Measurements from ENCODE around the gene TMEM254.
"Not testable (repeated sequence)": the region's sequence is repeated elsewhere in the genome, so short reads cannot be mapped to it uniquely, and the experiment has no call there.

Gene TMEM254

DNA sequence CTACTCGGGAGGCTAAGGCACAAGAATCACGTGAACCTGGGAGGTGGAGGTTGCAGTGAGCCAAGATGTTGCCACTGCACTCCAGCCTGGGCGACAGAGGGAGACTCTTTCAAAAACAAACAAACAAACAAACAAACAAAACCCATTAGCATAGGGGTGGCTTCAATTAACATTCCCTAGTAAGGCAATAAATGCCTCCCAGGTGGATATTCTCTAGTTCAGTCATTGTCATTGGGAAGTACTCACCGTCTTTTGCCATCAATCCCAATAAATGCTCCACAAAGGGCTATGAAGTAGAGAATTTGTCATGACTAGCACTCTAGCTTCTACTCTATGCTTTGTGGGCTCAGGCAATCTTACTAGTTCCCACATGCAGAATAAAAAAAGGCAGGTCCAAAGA lies 11.7 kb upstream of the TMEM254 start:
- WGBS (ENCODE audit: extremely low coverage, insufficient coverage, insufficient read length): no CpG with 5 or more reads among the region's 4 CpGs
- Histone ChIP-seq H3K79me2 (ENCODE audit: control insufficient read depth, insufficient read depth, low read length, poor library complexity) (no peaks in the 10 kb centered on the region), H3K23ac (ENCODE audit: low read length) (no peak overlapping the region), H3K79me1 (ENCODE audit: low read length) (no peaks in the 10 kb centered on the region), H3K4ac (ENCODE audit: low read depth, low read length) (no peak overlapping the region), H3K27ac (ENCODE audit: low read depth, low read length) (no peak overlapping the region), H2AK5ac (ENCODE audit: low read length) (no peak overlapping the region), H4K91ac (ENCODE audit: low read depth, low read length) (no peak overlapping the region), H2BK120ac (ENCODE audit: insufficient read depth, low read length, poor library complexity) (no peak overlapping the region), H3K4me3 (ENCODE audit: low read depth, low read length) (no peak overlapping the region), H3K9me3 (ENCODE audit: insufficient read depth, low read depth, low read length) (no peaks in the 10 kb centered on the region), H3K14ac (ENCODE audit: low read length) (no peak overlapping the region), H3K9ac (ENCODE audit: low read length) (no peak overlapping the region), H3K36me3 (ENCODE audit: control insufficient read depth in 1 of 2, insufficient read depth in 2 of 2, low read length in 2 of 2) (no peaks in the 10 kb centered on the region), H2BK12ac (ENCODE audit: low read length) (no peak overlapping the region), H3K4me1 (ENCODE audit: control insufficient read depth in 1 of 2, insufficient read depth in 2 of 2, low read length in 2 of 2) (peaks cover 0 to 4% of the 10 kb centered on the region in 2 experiments), H3K18ac (ENCODE audit: low read length) (no peak overlapping the region), H2AFZ (ENCODE audit: insufficient read depth, low read length, poor library complexity) (no peak overlapping the region), H3K4me2 (ENCODE audit: low read length) (no peak overlapping the region), H3K27me3 (ENCODE audit: insufficient read depth, low read length) (no peaks in the 10 kb centered on the region), H4K8ac (ENCODE audit: low read depth, low read length) (no peak overlapping the region), H4K12ac (ENCODE audit: low read depth, low read length) (no peak overlapping the region), H2BK5ac (ENCODE audit: low read depth, low read length, poor library complexity) (no peak overlapping the region)
- no peak for DNase-seq

GRCh38 chr10:80067821-80068220 lies 10.6 kb upstream of the TMEM254 start:
- not testable (repeated sequence) for H3K9ac ChIP-seq (ENCODE audit: low read length); H3K4me2 ChIP-seq (ENCODE audit: low read length); H3K14ac ChIP-seq (ENCODE audit: low read length); H2BK12ac ChIP-seq (ENCODE audit: low read length); H2BK120ac ChIP-seq (ENCODE audit: insufficient read depth, low read length, poor library complexity); DNase-seq; H2BK5ac ChIP-seq (ENCODE audit: low read depth, low read length, poor library complexity); H3K18ac ChIP-seq (ENCODE audit: low read length); H3K4me3 ChIP-seq (ENCODE audit: low read depth, low read length); H3K9me3 ChIP-seq (ENCODE audit: insufficient read depth, low read depth, low read length); H4K8ac ChIP-seq (ENCODE audit: low read depth, low read length); H3K27ac ChIP-seq (ENCODE audit: low read depth, low read length); H3K79me1 ChIP-seq (ENCODE audit: low read length); H2AFZ ChIP-seq (ENCODE audit: insufficient read depth, low read length, poor library complexity); H3K79me2 ChIP-seq (ENCODE audit: control insufficient read depth, insufficient read depth, low read length, poor library complexity); H4K91ac ChIP-seq (ENCODE audit: low read depth, low read length); H3K23ac ChIP-seq (ENCODE audit: low read length); H3K4me1 ChIP-seq (ENCODE audit: control insufficient read depth in 1 of 2, insufficient read depth in 2 of 2, low read length in 2 of 2); H4K12ac ChIP-seq (ENCODE audit: low read depth, low read length); H3K27me3 ChIP-seq (ENCODE audit: insufficient read depth, low read length); H3K4ac ChIP-seq (ENCODE audit: low read depth, low read length); H3K36me3 ChIP-seq (ENCODE audit: control insufficient read depth in 1 of 2, insufficient read depth in 2 of 2, low read length in 2 of 2); H2AK5ac ChIP-seq (ENCODE audit: low read length)

GRCh38 chr10:80068270-80068669 lies 10.2 kb upstream of the TMEM254 start:
- Histone ChIP-seq H3K27ac (ENCODE audit: low read depth, low read length) (no peak overlapping the region), H3K14ac (ENCODE audit: low read length) (no peak overlapping the region), H3K9ac (ENCODE audit: low read length) (no peak overlapping the region), H3K23ac (ENCODE audit: low read length) (no peak overlapping the region), H3K36me3 (ENCODE audit: control insufficient read depth in 1 of 2, insufficient read depth in 2 of 2, low read length in 2 of 2) (no peaks in the 10 kb centered on the region), H3K9me3 (ENCODE audit: insufficient read depth, low read depth, low read length) (no peaks in the 10 kb centered on the region), H3K4ac (ENCODE audit: low read depth, low read length) (no peak overlapping the region), H4K12ac (ENCODE audit: low read depth, low read length) (no peak overlapping the region), H2BK5ac (ENCODE audit: low read depth, low read length, poor library complexity) (no peak overlapping the region), H3K79me2 (ENCODE audit: control insufficient read depth, insufficient read depth, low read length, poor library complexity) (no peaks in the 10 kb centered on the region), H3K4me1 (ENCODE audit: control insufficient read depth in 1 of 2, insufficient read depth in 2 of 2, low read length in 2 of 2) (peaks cover 3 to 7% of the 10 kb centered on the region in 2 experiments), H3K18ac (ENCODE audit: low read length) (no peak overlapping the region), H3K27me3 (ENCODE audit: insufficient read depth, low read length) (no peaks in the 10 kb centered on the region), H4K91ac (ENCODE audit: low read depth, low read length) (no peak overlapping the region), H3K4me3 (ENCODE audit: low read depth, low read length) (no peak overlapping the region), H2BK120ac (ENCODE audit: insufficient read depth, low read length, poor library complexity) (no peak overlapping the region), H2BK12ac (ENCODE audit: low read length) (no peak overlapping the region), H2AFZ (ENCODE audit: insufficient read depth, low read length, poor library complexity) (no peak overlapping the region), H4K8ac (ENCODE audit: low read depth, low read length) (no peak overlapping the region), H2AK5ac (ENCODE audit: low read length) (no peak overlapping the region), H3K4me2 (ENCODE audit: low read length) (no peak overlapping the region), H3K79me1 (ENCODE audit: low read length) (no peaks in the 10 kb centered on the region)
- no peak for DNase-seq
- WGBS (ENCODE audit: extremely low coverage, insufficient coverage, insufficient read length): no CpG with 5 or more reads among the region's 2 CpGs

DNA sequence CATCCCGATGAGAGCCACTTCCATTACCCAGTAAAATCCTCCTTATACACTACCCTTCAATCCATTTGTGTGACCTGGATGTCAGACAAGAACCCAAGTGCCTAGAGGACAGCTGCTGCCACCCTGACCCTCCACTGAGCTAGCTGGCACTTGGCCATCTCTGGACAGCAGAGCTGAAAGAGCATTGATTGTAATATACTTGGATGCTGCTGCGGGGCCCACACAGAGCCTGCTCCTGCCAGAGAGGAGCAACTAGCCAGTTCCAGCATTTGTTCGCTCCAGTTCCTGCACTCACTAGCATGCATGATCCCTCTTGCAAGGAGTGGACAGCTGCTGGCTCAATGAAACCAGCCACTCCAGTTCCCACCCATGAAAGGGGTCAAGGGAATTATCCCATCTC lies 8.4 kb upstream of the TMEM254 start:
- no peak overlapping the region for H2BK12ac ChIP-seq (ENCODE audit: low read length)
- peaks cover 3 to 7% of the 10 kb centered on the region in 2 experiments for H3K4me1 ChIP-seq (ENCODE audit: control insufficient read depth in 1 of 2, insufficient read depth in 2 of 2, low read length in 2 of 2)
- H2BK5ac ChIP-seq (ENCODE audit: low read depth, low read length, poor library complexity): no peak overlapping the region
- H2AFZ ChIP-seq (ENCODE audit: insufficient read depth, low read length, poor library complexity): no peak overlapping the region
- no peaks in the 10 kb centered on the region for H3K27me3 ChIP-seq (ENCODE audit: insufficient read depth, low read length)
- no CpG with 5 or more reads among the region's 3 CpGs for WGBS (ENCODE audit: extremely low coverage, insufficient coverage, insufficient read length)
- no peak overlapping the region for H4K8ac ChIP-seq (ENCODE audit: low read depth, low read length)
- no peak overlapping the region for H3K9ac ChIP-seq (ENCODE audit: low read length)
- H3K27ac ChIP-seq (ENCODE audit: low read depth, low read length): no peak overlapping the region
- H4K91ac ChIP-seq (ENCODE audit: low read depth, low read length): no peak overlapping the region
- H4K12ac ChIP-seq (ENCODE audit: low read depth, low read length): no peak overlapping the region
- H3K79me2 ChIP-seq (ENCODE audit: control insufficient read depth, insufficient read depth, low read length, poor library complexity): no peaks in the 10 kb centered on the region
- no peaks in the 10 kb centered on the region for H3K9me3 ChIP-seq (ENCODE audit: insufficient read depth, low read depth, low read length)
- no peak overlapping the region for H2AK5ac ChIP-seq (ENCODE audit: low read length)
- H3K79me1 ChIP-seq (ENCODE audit: low read length): no peaks in the 10 kb centered on the region
- no peak overlapping the region for H3K4me3 ChIP-seq (ENCODE audit: low read depth, low read length)
- H3K18ac ChIP-seq (ENCODE audit: low read length): no peak overlapping the region
- H3K14ac ChIP-seq (ENCODE audit: low read length): no peak overlapping the region
- no peak for DNase-seq
- no peak overlapping the region for H3K23ac ChIP-seq (ENCODE audit: low read length)
- no peak overlapping the region for H2BK120ac ChIP-seq (ENCODE audit: insufficient read depth, low read length, poor library complexity)
- H3K4me2 ChIP-seq (ENCODE audit: low read length): no peak overlapping the region
- no peaks in the 10 kb centered on the region for H3K36me3 ChIP-seq (ENCODE audit: control insufficient read depth in 1 of 2, insufficient read depth in 2 of 2, low read length in 2 of 2)
- H3K4ac ChIP-seq (ENCODE audit: low read depth, low read length): no peak overlapping the region
